GM12878 (cell line): ENCODE measurements around the gene HOXB1.

Experiments used
- ATF7 ChIP-seq: fragments of 450-650 bp; IDR thresholded peaks from 2 replicates; pipeline ENCODE4 v1.6.1; 2016; ENCODE audit warnings: low read depth, mild to moderate bottlenecking
- CHD4 ChIP-seq: fragments of 200-600 bp; sonication (generic); IDR thresholded peaks from 2 replicates; pipeline ENCODE4 v1.6.1; 2016; ENCODE audit warnings: mild to moderate bottlenecking
- CTCF ChIP-seq, 3 experiments: IDR thresholded peaks in 2 of 3; conservative IDR thresholded peaks in 1 of 3; 2 replicates each; pipeline ENCODE4 v1.5.1; 2011; ENCODE audit warnings: low read depth in 3 of 3, low read length in 3 of 3, mild to moderate bottlenecking in 3 of 3, control low read depth in 2 of 3, moderate library complexity in 2 of 3, inconsistent platforms in 1 of 3, mixed read lengths in 1 of 3; ENCODE audit not compliant: control insufficient read depth in 2 of 3, insufficient read depth in 1 of 3; ENCODE audit errors: extremely low read depth in 1 of 3
- EP300 ChIP-seq, 2 experiments: fragments of 150-350 bp in 1 of 2; IDR thresholded peaks; 2 replicates each; pipeline ENCODE4 v1.6.1; 2011 to 2012; ENCODE audit warnings: low read depth in 2 of 2, low read length in 2 of 2, borderline replicate concordance in 1 of 2, improper control_type of control experiment in 1 of 2, inconsistent platforms in 1 of 2; ENCODE audit not compliant: control insufficient read depth in 1 of 2
- ETV6 ChIP-seq, 2 experiments: fragments of 450-650 bp in 1 of 2; IDR thresholded peaks in 1 of 2; conservative IDR thresholded peaks in 1 of 2; 2 replicates each; pipeline ENCODE4 v1.6.1; 2014; ENCODE audit warnings: antibody characterized with exemption in 1 of 2, borderline replicate concordance in 1 of 2, low read depth in 1 of 2, mild to moderate bottlenecking in 1 of 2, moderate library complexity in 1 of 2
- EZH2 ChIP-seq: IDR thresholded peaks from 2 replicates; pipeline ENCODE4 v1.6.1; 2012; ENCODE audit warnings: low read depth, mild to moderate bottlenecking, control low read depth, inconsistent platforms, low read length, borderline replicate concordance; ENCODE audit not compliant: control insufficient read depth
- FOXM1 ChIP-seq: IDR thresholded peaks from 2 replicates; pipeline ENCODE4 v1.6.1; 2012; ENCODE audit warnings: low read depth, mild to moderate bottlenecking, inconsistent platforms, low read length, moderate library complexity
- HDAC2 ChIP-seq: fragments of 200-600 bp; sonication (generic); IDR thresholded peaks from 2 replicates; pipeline ENCODE4 v1.6.1; 2017
- PKNOX1 ChIP-seq: fragments of 450-650 bp; IDR thresholded peaks from 2 replicates; pipeline ENCODE4 v1.6.1; 2016; ENCODE audit warnings: mild to moderate bottlenecking
- POLR2A ChIP-seq: IDR thresholded peaks from 2 replicates; pipeline ENCODE4 v1.6.1; 2011; ENCODE audit warnings: low read depth, mild to moderate bottlenecking, low read length
- RAD51 ChIP-seq: fragments of 450-650 bp; IDR thresholded peaks from 2 replicates; pipeline ENCODE4 v1.6.1; 2016; ENCODE audit warnings: moderate library complexity, mild to moderate bottlenecking, inconsistent platforms
- RELA ChIP-seq: fragments of 450-650 bp; IDR thresholded peaks from 2 replicates; pipeline ENCODE4 v1.8.0; 2014; ENCODE audit warnings: borderline replicate concordance; ENCODE audit not compliant: partially characterized antibody
- REST ChIP-seq: IDR thresholded peaks from 2 replicates; pipeline ENCODE4 v1.6.1; 2012; ENCODE audit warnings: mild to moderate bottlenecking, low read depth, low read length
- SUZ12 ChIP-seq: fragments of 200-600 bp; sonication (generic); IDR thresholded peaks from one replicate; pipeline ENCODE4 v1.6.1; 2018; ENCODE audit warnings: antibody characterized with exemption, mild to moderate bottlenecking; ENCODE audit not compliant: unreplicated experiment

GRCh38 chr17:48541036-48541576 is 10.3 kb upstream of the HOXB1 start:
- no peak for TF ChIP-seq CTCF (IDR thresholded peaks at IDR 0.05 in 2 of 3, conservative IDR thresholded peaks at IDR 0.05 in 1 of 3; ENCODE audit: control insufficient read depth in 2 of 3, extremely low read depth in 1 of 3, insufficient read depth in 1 of 3, low read depth in 3 of 3, low read length in 3 of 3)
- TF ChIP-seq EZH2: no peak
- no peak for TF ChIP-seq ATF7
- no peak for TF ChIP-seq SUZ12
- no peak for TF ChIP-seq FOXM1
- no peak for TF ChIP-seq POLR2A
- no peak for TF ChIP-seq ETV6 (conservative IDR thresholded peaks at IDR 0.05 in 1 of 2, IDR thresholded peaks at IDR 0.05 in 1 of 2; ENCODE audit: borderline replicate concordance in 1 of 2, low read depth in 1 of 2)
- TF ChIP-seq PKNOX1: no peak
- no peak for TF ChIP-seq REST
- TF ChIP-seq HDAC2: no peak
- TF ChIP-seq EP300 (IDR thresholded peaks at IDR 0.05; ENCODE audit: borderline replicate concordance in 1 of 2, control insufficient read depth in 1 of 2, low read depth in 2 of 2, low read length in 2 of 2): no peak
- TF ChIP-seq RELA: no peak
- TF ChIP-seq CHD4: no peak
- TF ChIP-seq RAD51: no peak
